GM18498 (cell line): ENCODE data around the gene CELF4.
"Not testable (repeated sequence)": the region's sequence is repeated elsewhere in the genome, so short reads cannot be mapped to it uniquely, and the experiment has no call there.

ENCODE experiments used
- ATAC-seq: cut with Tn5 transposase; IDR thresholded peaks from one replicate; pipeline ENCODE4 v1.9.1; 2021; ENCODE audit warnings: mild to moderate bottlenecking, moderate library complexity; ENCODE audit not compliant: unreplicated experiment

Gene CELF4

DNA sequence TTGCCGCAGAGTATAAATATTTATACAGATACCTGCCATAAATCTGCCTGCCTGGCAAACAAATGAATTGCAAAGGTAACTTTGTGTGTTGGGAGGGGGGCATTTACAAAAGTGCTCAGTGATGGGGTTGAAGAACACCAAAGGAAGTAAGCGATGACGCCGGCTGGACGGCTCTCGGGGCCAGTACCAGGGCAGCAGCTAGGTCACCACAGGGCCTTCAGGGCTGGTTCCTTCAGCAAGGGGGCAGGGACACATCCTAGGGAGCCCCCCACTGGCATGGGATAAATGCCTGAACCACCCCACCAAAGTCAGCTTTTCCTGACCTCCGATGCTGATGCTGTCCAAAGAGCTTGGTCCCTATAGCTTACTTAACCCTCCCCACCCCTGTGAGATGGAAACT, 190.4 kb downstream of the CELF4 start:
- ATAC-seq = no peak

DNA sequence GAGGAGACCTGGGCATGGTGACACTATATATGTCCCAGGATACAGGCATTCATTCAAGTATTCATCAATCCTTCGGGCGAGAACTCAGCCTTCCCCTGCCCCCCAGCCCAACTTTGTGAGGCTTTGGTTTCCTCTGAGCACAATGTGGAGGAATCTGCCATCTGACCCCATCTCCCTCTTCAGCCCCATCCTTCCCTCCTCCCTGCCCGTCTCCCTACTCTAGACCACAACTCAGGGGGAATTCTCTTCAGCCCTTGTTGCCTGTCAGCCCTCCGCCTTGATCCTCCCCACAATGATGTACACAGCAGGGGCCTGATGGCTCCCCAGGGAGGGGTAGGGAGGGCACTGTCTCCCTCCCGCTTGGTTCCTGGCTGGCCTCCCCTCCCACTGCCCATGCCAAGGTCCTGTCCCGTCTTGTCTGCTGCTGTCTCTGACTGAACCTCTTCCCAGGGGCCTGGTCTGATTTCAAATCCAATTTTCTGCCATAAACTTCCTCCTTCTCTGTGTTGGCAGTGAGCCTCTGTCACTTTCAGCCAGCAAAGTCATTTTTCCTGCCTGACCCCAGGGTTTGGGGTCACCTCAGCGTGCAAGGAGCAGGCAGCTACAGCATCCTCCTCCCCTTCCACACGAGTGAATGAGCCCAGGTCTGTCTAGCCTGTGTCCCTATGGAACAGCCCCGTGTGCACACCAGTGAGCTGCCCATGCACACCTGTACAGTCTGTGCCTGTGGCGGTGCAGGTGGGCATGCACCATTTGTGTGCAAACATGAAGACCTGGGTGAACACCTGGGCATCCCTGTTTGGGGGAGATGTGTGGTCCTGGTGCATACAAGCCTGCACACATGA, 197.3 kb downstream of the CELF4 start:
- no peak for ATAC-seq

- ATAC-seq = no peak
Measured at GRCh38 chr18:37364237-37364636, 201.4 kb downstream of the CELF4 start.

GRCh38 chr18:37362158-37362890, 203.3 kb downstream of the CELF4 start:
- ATAC-seq = no peak

DNA sequence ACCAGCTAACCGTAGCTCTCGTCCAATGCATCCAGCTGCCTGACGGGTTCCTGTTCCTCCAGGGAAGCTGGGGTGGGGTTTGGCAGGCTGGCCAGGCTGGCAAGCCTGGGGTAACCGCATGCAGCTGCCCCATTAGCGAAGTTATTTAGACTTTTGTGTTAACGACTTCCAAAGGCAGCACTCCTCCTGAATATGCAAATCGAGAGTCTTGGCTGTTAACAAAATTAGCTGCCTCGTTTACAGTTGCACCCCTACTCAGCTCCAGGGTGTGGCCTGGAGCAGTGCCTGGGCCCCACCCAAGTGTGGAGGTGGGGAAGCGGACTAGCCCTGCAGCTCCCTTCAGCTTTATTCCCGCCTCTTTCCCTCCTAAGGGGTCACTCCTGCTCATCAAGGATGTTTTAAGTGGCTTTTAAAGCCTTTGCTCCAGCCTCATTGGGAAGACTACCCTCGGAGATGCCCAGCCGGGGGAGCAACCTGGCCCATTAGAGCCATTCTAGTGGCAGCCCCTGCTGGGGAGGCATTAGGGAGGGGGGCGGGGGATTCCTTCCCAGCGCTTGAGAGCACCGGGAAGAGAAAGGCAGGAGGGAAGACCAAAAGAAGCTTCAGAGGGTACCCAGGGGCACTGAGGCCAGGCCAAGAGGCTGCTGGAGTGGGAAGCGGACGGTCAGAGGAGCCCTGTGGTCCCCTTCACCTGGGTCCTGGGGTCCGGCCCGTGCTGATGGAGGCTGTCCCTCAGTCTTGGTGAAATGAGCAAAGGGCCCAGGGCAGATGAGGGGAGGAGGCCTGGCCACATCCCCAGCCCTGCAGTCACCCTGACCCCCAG, 204.1 kb downstream of the CELF4 start:
- ATAC-seq = no peak

DNA sequence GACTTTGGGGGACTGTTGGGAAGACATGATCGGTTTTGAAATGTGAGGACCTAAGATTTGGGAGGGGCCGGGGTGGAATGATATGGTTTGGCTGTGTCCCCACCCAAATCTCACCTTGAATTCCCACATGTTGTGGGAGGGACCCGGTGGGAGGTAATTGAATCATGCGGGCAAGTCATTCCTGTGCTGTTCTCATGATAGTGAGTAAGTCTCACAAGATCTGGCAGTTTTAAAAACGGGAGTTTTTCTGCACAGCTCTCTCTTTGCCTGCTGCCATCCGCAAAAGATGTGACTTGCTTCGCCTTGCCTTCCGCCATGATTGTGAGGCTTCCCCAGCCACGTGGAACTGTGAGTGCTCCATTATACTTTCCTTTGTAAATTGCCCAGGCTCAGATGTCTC, 207.5 kb downstream of the CELF4 start:
- ATAC-seq = not testable (repeated sequence)

- no peak for ATAC-seq
Measured at GRCh38 chr18:37355772-37356171, 209.8 kb downstream of the CELF4 start.

- ATAC-seq = no peak
Measured at GRCh38 chr18:37351110-37351509, 214.5 kb downstream of the CELF4 start.

DNA sequence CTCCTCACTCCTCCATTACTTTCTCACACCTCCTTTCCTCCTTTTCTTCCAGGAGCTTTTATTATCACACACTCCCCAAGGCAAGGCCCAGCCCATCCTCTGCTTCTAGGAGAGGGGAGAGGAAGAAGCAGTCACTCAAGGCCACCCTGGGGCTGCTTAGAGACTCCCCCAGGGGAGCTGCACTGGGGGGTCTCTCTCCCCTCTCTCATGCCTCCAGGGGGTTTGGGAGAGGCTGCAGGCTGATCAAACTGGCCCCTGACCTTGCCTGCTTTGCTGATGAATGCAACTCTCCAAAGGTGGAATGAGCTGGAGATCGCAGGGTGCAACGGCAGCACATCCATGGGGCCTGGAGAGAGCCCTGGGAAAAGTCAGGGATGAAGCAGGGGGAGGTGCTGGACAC, 216.9 kb downstream of the CELF4 start:
- no peak for ATAC-seq

DNA sequence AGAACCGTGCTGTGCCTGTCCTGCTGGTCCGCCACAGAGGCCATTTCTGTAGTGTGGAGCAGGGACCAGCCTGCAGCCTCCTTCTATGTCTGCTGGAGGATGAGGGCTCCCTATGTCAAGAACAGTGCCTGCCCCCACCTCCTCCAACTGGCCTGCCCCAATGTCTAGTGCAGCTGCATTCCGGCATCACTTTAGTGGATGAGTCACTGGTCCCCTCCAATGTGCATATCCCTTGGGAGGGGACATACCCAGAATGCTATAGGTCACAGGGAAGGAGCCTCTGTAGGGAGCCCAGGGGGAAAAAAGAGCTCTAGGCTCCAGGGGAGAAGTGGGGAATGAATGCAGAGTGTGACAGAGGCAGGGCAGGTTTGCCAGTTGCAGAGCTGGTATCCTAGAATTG, 219.6 kb downstream of the CELF4 start:
- ATAC-seq = no peak

GRCh38 chr18:37343542-37343851, 222.1 kb downstream of the CELF4 start:
- ATAC-seq = no peak

GRCh38 chr18:37341473-37342086, 224.0 kb downstream of the CELF4 start:
- ATAC-seq = no peak

DNA sequence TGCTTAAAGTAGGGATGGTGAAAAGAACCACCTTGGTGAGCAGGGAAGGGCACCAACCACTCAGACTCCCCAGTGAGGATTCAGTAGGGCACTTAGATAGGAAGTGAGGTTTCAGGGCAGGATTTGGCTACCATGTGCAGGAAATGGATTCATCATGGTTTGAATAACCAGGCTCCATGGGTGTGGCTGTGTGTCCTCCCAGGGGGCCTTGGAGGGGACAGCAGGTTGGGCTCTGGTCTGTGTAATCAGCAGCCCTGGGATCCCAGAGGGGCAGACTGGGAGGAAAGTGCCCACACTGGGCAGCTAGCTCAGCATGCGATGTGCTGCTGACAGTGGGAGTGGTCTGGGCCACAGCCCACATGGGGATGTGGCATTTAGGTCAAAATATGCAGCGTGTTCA, 224.6 kb downstream of the CELF4 start:
- no peak for ATAC-seq

DNA sequence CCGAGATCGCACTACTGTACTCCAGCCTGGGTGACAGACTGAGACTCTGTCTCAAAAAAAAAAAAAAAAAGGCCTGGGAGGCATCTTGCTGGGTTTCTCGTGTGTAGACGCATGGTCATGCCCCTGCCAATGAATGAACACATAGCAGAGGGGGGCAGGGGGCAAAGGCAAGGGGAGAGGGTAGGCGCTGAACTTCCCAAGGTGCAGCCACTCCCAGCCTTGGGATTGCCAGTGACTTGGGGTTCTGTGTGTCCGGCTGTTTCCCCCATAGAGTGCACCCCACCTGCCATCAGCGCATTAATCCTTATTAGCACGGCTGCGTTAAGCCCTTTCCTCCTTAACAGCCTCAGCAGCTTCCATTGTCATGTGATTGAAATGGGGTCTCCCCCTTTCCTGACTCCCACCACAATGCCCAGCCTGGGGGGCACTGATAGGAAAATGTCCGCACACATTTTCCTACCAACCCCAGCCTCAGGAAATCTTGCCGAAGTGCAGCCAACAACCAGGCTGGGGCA, 225.8 kb downstream of the CELF4 start:
- no peak for ATAC-seq

GRCh38 chr18:37336568-37337285, 228.9 kb downstream of the CELF4 start:
- ATAC-seq = no peak

GRCh38 chr18:37335409-37335736, 230.2 kb downstream of the CELF4 start:
- ATAC-seq = no peak

DNA sequence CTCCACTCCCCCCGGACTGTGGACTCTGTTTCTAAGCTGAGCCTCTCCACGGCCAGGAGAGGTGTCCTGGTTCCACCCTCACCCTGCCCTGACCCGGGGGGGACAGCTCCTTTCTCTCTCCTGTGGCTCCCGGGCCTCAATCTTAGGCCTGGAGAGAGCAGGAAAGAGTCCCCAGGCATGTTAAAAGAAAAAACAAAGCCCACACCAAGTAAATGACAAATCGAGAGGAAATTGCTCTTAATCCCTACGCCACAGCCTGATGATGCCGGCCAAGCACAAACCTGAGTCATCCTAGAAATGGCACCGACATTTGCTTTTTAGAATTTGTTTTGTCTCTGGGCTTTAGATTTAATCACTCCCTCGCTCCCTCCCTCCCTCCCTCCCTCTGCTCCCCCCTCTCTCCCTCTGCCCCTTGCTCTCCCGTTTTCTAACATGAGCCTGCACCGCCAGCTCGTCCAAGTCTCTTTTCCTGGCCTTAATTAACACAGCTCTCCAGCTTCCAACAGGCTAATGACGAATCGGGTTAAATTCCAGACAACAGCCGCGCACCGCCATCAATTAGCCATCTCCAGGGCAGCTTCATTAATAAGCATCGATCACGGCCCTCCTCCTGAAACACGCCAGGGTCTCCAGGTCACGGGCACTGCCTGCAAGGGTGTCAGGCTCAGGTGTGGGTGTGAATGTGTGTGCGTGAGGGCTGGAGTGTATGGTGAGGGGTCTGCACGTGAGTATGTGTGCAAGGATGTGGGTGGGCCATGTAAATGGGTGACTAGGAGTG, 230.8 kb downstream of the CELF4 start:
- no peak for ATAC-seq

DNA sequence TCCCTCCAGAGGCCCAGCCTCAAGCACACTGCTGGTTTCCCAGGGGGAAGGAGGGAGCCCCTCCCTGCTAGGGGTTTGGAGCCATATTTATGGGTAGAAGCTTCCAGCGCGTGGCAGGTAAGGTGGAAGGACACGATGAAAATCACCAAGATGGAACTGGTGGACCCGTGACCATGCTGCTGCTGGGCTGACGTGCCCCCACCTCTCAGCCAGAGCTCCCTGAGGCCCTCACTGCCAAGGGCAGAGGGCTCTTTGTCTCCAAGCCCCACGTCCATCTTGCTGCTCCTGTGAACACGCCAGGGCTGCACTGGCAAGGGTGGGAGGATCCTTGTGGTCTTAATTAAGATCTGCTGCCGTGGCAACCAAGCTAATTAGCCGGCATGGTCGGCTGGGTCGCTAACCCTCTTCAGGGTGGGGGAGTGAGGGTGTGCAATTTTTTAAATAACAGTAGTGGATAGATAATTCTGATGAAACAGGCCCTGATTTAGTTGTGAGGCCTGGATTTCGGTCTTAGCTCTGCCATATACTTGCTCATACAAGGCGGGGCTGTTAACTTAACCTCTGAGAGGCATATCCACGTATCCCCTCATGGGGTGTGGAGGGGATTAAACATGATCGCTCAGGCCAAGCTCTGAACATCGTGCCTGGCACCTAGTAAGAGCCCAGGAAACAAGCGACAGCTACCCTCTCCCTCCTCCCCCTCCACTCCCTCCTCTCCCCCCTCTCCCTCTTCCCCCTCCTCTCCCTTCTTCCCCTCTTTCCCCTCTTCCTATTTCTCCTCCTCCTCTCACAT, 232.8 kb downstream of the CELF4 start:
- no peak for ATAC-seq

- no peak for ATAC-seq
Measured at GRCh38 chr18:37332219-37332618, 233.4 kb downstream of the CELF4 start.
